ENCODE data around the gene ZNF853. TPM values are rescaled to one million over a fixed set of nuclear protein-coding genes. Genes with fewer than 3 reads are reported as not detected.

Gene ZNF853
- polyA plus RNA-seq, 1 donor (not counting 4 experiments of a cell fraction or from before 2014, with no cell fraction given): 0.03 TPM

GRCh38 chr7:6654842-6655610 lies 39.6 kb downstream of the ZNF853 start:
- Histone ChIP-seq H3K4me2 (ENCODE audit: control insufficient read depth, extremely low read depth, insufficient read depth, low read depth, low read length) (no peak overlapping the region), H3K79me2 (ENCODE audit: control insufficient read depth, insufficient read depth, low read length) (no peaks in the 10 kb centered on the region), H3K27me3 (ENCODE audit: control insufficient read depth, extremely low read depth, insufficient read depth, low read length) (no peaks in the 10 kb centered on the region), H2AFZ (ENCODE audit: control insufficient read depth, low read length) (no peak overlapping the region), H3K36me3 (ENCODE audit: control insufficient read depth in 2 of 2, extremely low read depth in 1 of 2, insufficient read depth in 2 of 2, low read length in 2 of 2) (peaks cover 7 to 8% of the 10 kb centered on the region in 2 experiments), H3K4me1 (ENCODE audit: control insufficient read depth, extremely low read depth, insufficient read depth, low read length) (no peaks in the 10 kb centered on the region), H4K20me1 (ENCODE audit: control insufficient read depth, extremely low read depth, insufficient read depth, low read length) (no peaks in the 10 kb centered on the region), H3K9me1 (ENCODE audit: control insufficient read depth, extremely low read depth, insufficient read depth, low read length) (no peaks in the 10 kb centered on the region), H3K9ac (ENCODE audit: control insufficient read depth, extremely low read depth, insufficient read depth, low read length) (no peak overlapping the region), H3K27ac (ENCODE audit: control insufficient read depth, insufficient read depth, low read length) (no peak overlapping the region), H3K9me3 (ENCODE audit: control insufficient read depth, low read depth, low read length) (no peaks in the 10 kb centered on the region), H3K4me3 (ENCODE audit: control insufficient read depth in 2 of 3, extremely low read depth in 1 of 3, insufficient read depth in 2 of 3, low read depth in 1 of 3, low read length in 3 of 3) (no peak overlapping the region)
- no peak for DNase-seq (ENCODE audit: low read depth, low spot score)
- FAIRE-seq: no peak
- no peak for TF ChIP-seq EZH2 (IDR thresholded peaks at IDR 0.05; ENCODE audit: low read length)
- no peak for TF ChIP-seq CTCF (optimal IDR thresholded peaks at IDR 0.05 in 1 of 3, IDR thresholded peaks at IDR 0.05 in 1 of 3, conservative IDR thresholded peaks at IDR 0.05 in 1 of 3; ENCODE audit: extremely low read depth in 1 of 3, insufficient read depth in 2 of 3, low read length in 3 of 3)
- dilution Hi-C loops (cut with MboI; ENCODE audit: extremely low pct_ligation_motif_present, low sequenced_read_pairs): no loop called here

GRCh38 chr7:6655636-6656385 lies 40.4 kb downstream of the ZNF853 start:
- no peak overlapping the region for H3K4me2 ChIP-seq (ENCODE audit: control insufficient read depth, extremely low read depth, insufficient read depth, low read depth, low read length)
- dilution Hi-C loops (cut with MboI; ENCODE audit: extremely low pct_ligation_motif_present, low sequenced_read_pairs): no loop called here
- H3K27ac ChIP-seq (ENCODE audit: control insufficient read depth, insufficient read depth, low read length): no peak overlapping the region
- no peaks in the 10 kb centered on the region for H3K79me2 ChIP-seq (ENCODE audit: control insufficient read depth, insufficient read depth, low read length)
- no peak overlapping the region for H3K4me3 ChIP-seq (ENCODE audit: control insufficient read depth in 2 of 3, extremely low read depth in 1 of 3, insufficient read depth in 2 of 3, low read depth in 1 of 3, low read length in 3 of 3)
- H4K20me1 ChIP-seq (ENCODE audit: control insufficient read depth, extremely low read depth, insufficient read depth, low read length): no peaks in the 10 kb centered on the region
- no peaks in the 10 kb centered on the region for H3K9me3 ChIP-seq (ENCODE audit: control insufficient read depth, low read depth, low read length)
- DNase-seq (ENCODE audit: low read depth, low spot score) (no peak), FAIRE-seq (no peak)
- no peaks in the 10 kb centered on the region for H3K27me3 ChIP-seq (ENCODE audit: control insufficient read depth, extremely low read depth, insufficient read depth, low read length)
- peaks cover 4 to 8% of the 10 kb centered on the region in 2 experiments for H3K36me3 ChIP-seq (ENCODE audit: control insufficient read depth in 2 of 2, extremely low read depth in 1 of 2, insufficient read depth in 2 of 2, low read length in 2 of 2)
- no peak overlapping the region for H3K9ac ChIP-seq (ENCODE audit: control insufficient read depth, extremely low read depth, insufficient read depth, low read length)
- no peaks in the 10 kb centered on the region for H3K9me1 ChIP-seq (ENCODE audit: control insufficient read depth, extremely low read depth, insufficient read depth, low read length)
- no peak overlapping the region for H2AFZ ChIP-seq (ENCODE audit: control insufficient read depth, low read length)
- no peaks in the 10 kb centered on the region for H3K4me1 ChIP-seq (ENCODE audit: control insufficient read depth, extremely low read depth, insufficient read depth, low read length)
- TF ChIP-seq EZH2 (IDR thresholded peaks at IDR 0.05; ENCODE audit: low read length) (no peak), CTCF (optimal IDR thresholded peaks at IDR 0.05 in 1 of 3, IDR thresholded peaks at IDR 0.05 in 1 of 3, conservative IDR thresholded peaks at IDR 0.05 in 1 of 3; ENCODE audit: extremely low read depth in 1 of 3, insufficient read depth in 2 of 3, low read length in 3 of 3) (no peak)
